HepG2 (cell line): ENCODE results near the gene PKMYT1. TPM values are rescaled to one million over a fixed set of nuclear protein-coding genes. Genes with fewer than 3 reads are reported as not detected.

ENCODE experiments used
- ATF2 ChIP-seq: sonication (generic); formaldehyde crosslinking; IDR thresholded peaks from 2 replicates; pipeline ENCODE4 v1.4.0; 2020; ENCODE audit warnings: missing genetic modification reagents
- ATM ChIP-seq: fragments of 450-650 bp; IDR thresholded peaks from 2 replicates; pipeline ENCODE4 v1.7.1; 2017; ENCODE audit warnings: mild to moderate bottlenecking, borderline replicate concordance
- GRHL1 ChIP-seq: sonication (generic); formaldehyde crosslinking; conservative IDR thresholded peaks from 2 replicates; pipeline ENCODE4 v1.8.0; 2022; ENCODE audit warnings: missing genetic modification reagents
- HNF4A ChIP-seq: sonication (generic); formaldehyde crosslinking; IDR thresholded peaks from 2 replicates; pipeline ENCODE4 v1.4.0; 2020; ENCODE audit warnings: missing genetic modification reagents
- SNAI1 ChIP-seq: sonication (generic); formaldehyde crosslinking; IDR thresholded peaks from 2 replicates; pipeline ENCODE4 v1.5.0; 2020; ENCODE audit warnings: mild to moderate bottlenecking, missing genetic modification reagents, borderline replicate concordance
- THRA ChIP-seq: sonication (generic); formaldehyde crosslinking; IDR thresholded peaks from 2 replicates; pipeline ENCODE4 v1.4.0; 2020; ENCODE audit warnings: missing genetic modification reagents, borderline replicate concordance
- ZBTB20 ChIP-seq: sonication (generic); formaldehyde crosslinking; IDR thresholded peaks from 2 replicates; pipeline ENCODE4 v1.8.1; 2023; ENCODE audit warnings: missing genetic modification reagents, low read depth, mild to moderate bottlenecking, borderline replicate concordance
- ZMYM2 ChIP-seq: sonication (generic); formaldehyde crosslinking; IDR thresholded peaks from 2 replicates; pipeline ENCODE4 v1.8.0; 2022; ENCODE audit warnings: mild to moderate bottlenecking, missing genetic modification reagents
- ZNF280D ChIP-seq: sonication (generic); formaldehyde crosslinking; IDR thresholded peaks from 2 replicates; pipeline ENCODE4 v1.5.1; 2020; ENCODE audit warnings: mild to moderate bottlenecking, missing genetic modification reagents
- ZNF430 ChIP-seq: sonication (generic); formaldehyde crosslinking; IDR thresholded peaks from 2 replicates; pipeline ENCODE4 v1.9.0; 2021; ENCODE audit warnings: mild to moderate bottlenecking, missing genetic modification reagents
- ZNF44 ChIP-seq: sonication (generic); formaldehyde crosslinking; IDR thresholded peaks from 2 replicates; pipeline ENCODE4 v1.5.1; 2020; ENCODE audit warnings: mild to moderate bottlenecking, missing genetic modification reagents
- ZNF574 ChIP-seq: sonication (generic); formaldehyde crosslinking; IDR thresholded peaks from 2 replicates; pipeline ENCODE4 v1.4.0; 2020; ENCODE audit warnings: missing genetic modification reagents
- ZNF720 ChIP-seq: sonication (generic); formaldehyde crosslinking; IDR thresholded peaks from 2 replicates; pipeline ENCODE4 v1.4.0; 2020; ENCODE audit warnings: missing genetic modification reagents
- ZNF770 ChIP-seq: sonication (generic); formaldehyde crosslinking; IDR thresholded peaks from 2 replicates; pipeline ENCODE4 v1.5.0; 2020; ENCODE audit warnings: mild to moderate bottlenecking, missing genetic modification reagents
- polyA plus RNA-seq, 8 experiments: library from polyadenylated mRNA; depleted of rRNA in 3 of 8; stranded (reverse) in 7 of 8; unstranded in 1 of 8; fragments of >200 nt; fragmentation: Illumina TruSeq in 4 of 8; extraction: Trizol in 4 of 8; gene quantifications; 2 replicates each; pipeline versions ENCODE4 v1.2.1 to v1.2.3, GENCODE V29; 2011 to 2016; ENCODE audit warnings: low read depth in 4 of 8, missing spikeins in 1 of 8, mixed read lengths in 1 of 8; ENCODE audit not compliant: insufficient read depth in 1 of 8
- total RNA-seq, 5 experiments: library from RNA; depleted of rRNA; stranded (reverse); fragments of >200 nt; fragmentation: Illumina TruSeq; extraction: Trizol; gene quantifications; 2 replicates each; pipeline ENCODE4 v1.2.3, GENCODE V29; 2016; ENCODE audit warnings: low read depth in 1 of 5

Gene PKMYT1
- total and polyA plus RNA-seq, 2 of the 13 experiments (the other 11 are each of a cell fraction or from before 2014, with no cell fraction given): 7.0 to 27.8 TPM

GRCh38 chr16:2963723-2964474 lies 16.3 kb downstream of the PKMYT1 start, which contains the start of gene KREMEN2 (continued):
- no peak for TF ChIP-seq ZNF430
- TF ChIP-seq ZNF280D (CRISPR knock-in tag): no peak
- no peak for TF ChIP-seq THRA (CRISPR knock-in tag)
- TF ChIP-seq ZNF44: no peak
- TF ChIP-seq GRHL1 (CRISPR knock-in tag): no peak
- no peak for TF ChIP-seq ZMYM2 (CRISPR knock-in tag)
- TF ChIP-seq ZNF770 (CRISPR knock-in tag): no peak
- TF ChIP-seq ZNF720: no peak
- TF ChIP-seq ATM: no peak
- no peak for TF ChIP-seq ZNF574 (CRISPR knock-in tag)
- no peak for TF ChIP-seq ATF2 (CRISPR knock-in tag)
- TF ChIP-seq ZBTB20: no peak
- TF ChIP-seq SNAI1 (CRISPR knock-in tag): no peak; the same call in 1 of the 2 replicates
- TF ChIP-seq HNF4A (CRISPR knock-in tag): no peak
